ENCODE measurements around the gene RGS6. TPM values are rescaled to one million over a fixed set of nuclear protein-coding genes. Genes with fewer than 3 reads are reported as not detected.

The RGS6 gene
- total and polyA plus RNA-seq, 2 donors (not counting 1 experiment from before 2014, with no cell fraction given) = not detected

DNA sequence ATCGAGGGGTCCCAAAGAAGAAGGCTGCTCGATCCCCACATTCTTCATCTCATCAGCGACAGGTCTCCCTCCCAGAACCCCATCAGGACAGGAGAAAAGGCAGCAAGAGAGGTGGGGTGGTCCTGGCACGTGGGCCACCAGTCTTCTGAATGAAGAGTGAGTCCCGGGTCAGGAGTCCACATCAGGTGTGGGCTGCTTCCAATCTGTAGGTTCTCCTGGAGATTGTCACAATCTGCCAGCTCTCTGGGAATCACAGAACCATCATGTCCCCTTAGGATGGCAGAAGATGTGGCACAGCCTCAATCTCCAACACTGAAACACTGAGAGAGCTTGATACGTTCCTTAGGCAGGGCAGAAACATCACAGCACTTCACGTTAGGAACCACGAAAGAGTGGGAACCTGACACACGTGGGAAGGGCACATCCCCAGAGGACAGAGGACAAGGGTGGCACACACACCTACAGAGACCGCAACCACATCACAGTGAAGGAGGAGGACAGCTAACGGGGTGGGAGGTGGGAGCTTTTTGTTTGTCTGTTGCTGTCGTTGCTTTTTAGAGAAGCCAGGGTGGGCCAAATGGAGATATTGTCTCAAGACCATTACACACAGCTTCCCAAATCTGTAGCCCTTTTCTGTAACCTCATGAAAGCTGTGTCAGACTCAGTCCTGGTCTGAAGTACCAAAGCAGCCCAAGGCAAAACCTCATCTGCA, 677.1 kb downstream of the RGS6 start:
- no peaks in the 10 kb centered on the region for H3K36me3 ChIP-seq (ENCODE audit: control insufficient read depth, insufficient read depth, low read length)
- no peak for TF ChIP-seq EZH2 (IDR thresholded peaks at IDR 0.05; ENCODE audit: low read length, missing control alignments)
- TF ChIP-seq, protein P1, sequence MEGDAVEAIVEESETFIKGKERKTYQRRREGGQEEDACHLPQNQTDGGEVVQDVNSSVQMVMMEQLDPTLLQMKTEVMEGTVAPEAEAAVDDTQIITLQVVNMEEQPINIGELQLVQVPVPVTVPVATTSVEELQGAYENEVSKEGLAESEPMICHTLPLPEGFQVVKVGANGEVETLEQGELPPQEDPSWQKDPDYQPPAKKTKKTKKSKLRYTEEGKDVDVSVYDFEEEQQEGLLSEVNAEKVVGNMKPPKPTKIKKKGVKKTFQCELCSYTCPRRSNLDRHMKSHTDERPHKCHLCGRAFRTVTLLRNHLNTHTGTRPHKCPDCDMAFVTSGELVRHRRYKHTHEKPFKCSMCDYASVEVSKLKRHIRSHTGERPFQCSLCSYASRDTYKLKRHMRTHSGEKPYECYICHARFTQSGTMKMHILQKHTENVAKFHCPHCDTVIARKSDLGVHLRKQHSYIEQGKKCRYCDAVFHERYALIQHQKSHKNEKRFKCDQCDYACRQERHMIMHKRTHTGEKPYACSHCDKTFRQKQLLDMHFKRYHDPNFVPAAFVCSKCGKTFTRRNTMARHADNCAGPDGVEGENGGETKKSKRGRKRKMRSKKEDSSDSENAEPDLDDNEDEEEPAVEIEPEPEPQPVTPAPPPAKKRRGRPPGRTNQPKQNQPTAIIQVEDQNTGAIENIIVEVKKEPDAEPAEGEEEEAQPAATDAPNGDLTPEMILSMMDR (conservative IDR thresholded peaks at IDR 0.05 in 1 of 2, IDR thresholded peaks at IDR 0.05 in 1 of 2; ENCODE audit: low read depth in 1 of 2, low read length in 2 of 2) = no peak
- no peak overlapping the region for H3K4me2 ChIP-seq (ENCODE audit: extremely low read depth, insufficient read depth, low read length)
- no peak overlapping the region for H3K4me3 ChIP-seq (replicated peaks in 1 of 4; ENCODE audit: control extremely low read depth in 1 of 4, insufficient read depth in 1 of 4, low read depth in 3 of 4, low read length in 4 of 4)
- no peaks in the 10 kb centered on the region for H4K20me1 ChIP-seq (ENCODE audit: control insufficient read depth, extremely low read depth, insufficient read depth, low read length)
- no peak overlapping the region for H2AFZ ChIP-seq (ENCODE audit: low read length)
- H3K27ac ChIP-seq (ENCODE audit: insufficient read depth, low read length) = peak overlapping the region; percentile 79
- no peak for DNase-seq (ENCODE audit: low read depth in 2 of 2)
- H3K4me1 ChIP-seq (ENCODE audit: control insufficient read depth, extremely low read depth, insufficient read depth, low read length) = peaks cover 28% of the 10 kb centered on the region
- no peaks in the 10 kb centered on the region for H3K27me3 ChIP-seq (ENCODE audit: control insufficient read depth, insufficient read depth, low read length)
- H3K9me3 ChIP-seq (ENCODE audit: control insufficient read depth, insufficient read depth, low read depth, low read length) = no peaks in the 10 kb centered on the region
- no peaks in the 10 kb centered on the region for H3K79me2 ChIP-seq (ENCODE audit: control insufficient read depth, insufficient read depth, low read length)
- H3K9ac ChIP-seq (ENCODE audit: insufficient read depth, low read length) = no peak overlapping the region

DNA sequence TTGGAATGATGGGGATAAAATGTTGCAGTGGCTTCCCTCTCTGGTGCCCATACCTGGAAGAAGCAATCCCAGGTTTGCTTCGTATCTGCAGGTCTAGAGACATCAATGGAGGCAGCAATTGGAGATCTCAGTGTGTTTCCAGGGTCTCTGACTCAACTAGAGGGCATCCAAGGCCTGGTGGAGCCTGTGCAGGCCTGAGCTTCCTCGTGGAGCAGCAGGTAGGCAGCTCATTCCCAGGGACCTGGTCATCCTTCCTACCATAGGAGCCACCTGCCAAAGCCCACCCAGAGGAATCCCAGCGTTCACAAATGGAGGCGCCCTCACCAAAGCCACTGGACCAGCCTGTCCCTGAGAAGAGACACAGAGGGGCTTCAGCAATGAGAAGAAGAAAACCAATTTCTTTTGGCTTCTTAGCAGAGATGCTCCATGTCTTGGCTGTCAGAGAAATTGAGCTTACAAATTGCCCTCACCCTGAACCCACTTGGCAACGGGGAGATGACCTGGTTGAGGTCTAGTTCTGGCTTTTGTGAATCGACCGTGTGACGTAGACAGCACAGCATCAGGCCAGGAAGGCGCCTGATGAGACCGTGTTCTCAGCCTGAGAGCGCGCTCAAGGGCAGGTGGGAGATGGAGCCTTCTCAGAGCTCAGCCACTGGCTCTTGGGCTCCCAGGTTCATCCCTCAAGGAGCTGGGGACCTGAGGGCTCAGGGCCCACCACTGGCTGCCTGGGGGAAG, 678.0 kb downstream of the RGS6 start:
- H2AFZ ChIP-seq (ENCODE audit: low read length) = no peak overlapping the region
- H3K27ac ChIP-seq (ENCODE audit: insufficient read depth, low read length) = no peak overlapping the region
- H3K9me3 ChIP-seq (ENCODE audit: control insufficient read depth, insufficient read depth, low read depth, low read length) = no peaks in the 10 kb centered on the region
- no peak overlapping the region for H3K4me3 ChIP-seq (replicated peaks in 1 of 4; ENCODE audit: control extremely low read depth in 1 of 4, insufficient read depth in 1 of 4, low read depth in 3 of 4, low read length in 4 of 4)
- DNase-seq (ENCODE audit: low read depth in 2 of 2) = no peak
- no peaks in the 10 kb centered on the region for H3K79me2 ChIP-seq (ENCODE audit: control insufficient read depth, insufficient read depth, low read length)
- no peaks in the 10 kb centered on the region for H3K36me3 ChIP-seq (ENCODE audit: control insufficient read depth, insufficient read depth, low read length)
- H3K27me3 ChIP-seq (ENCODE audit: control insufficient read depth, insufficient read depth, low read length) = no peaks in the 10 kb centered on the region
- no peak overlapping the region for H3K9ac ChIP-seq (ENCODE audit: insufficient read depth, low read length)
- H3K4me1 ChIP-seq (ENCODE audit: control insufficient read depth, extremely low read depth, insufficient read depth, low read length) = peaks cover 29% of the 10 kb centered on the region
- no peak overlapping the region for H3K4me2 ChIP-seq (ENCODE audit: extremely low read depth, insufficient read depth, low read length)
- no peaks in the 10 kb centered on the region for H4K20me1 ChIP-seq (ENCODE audit: control insufficient read depth, extremely low read depth, insufficient read depth, low read length)
- TF ChIP-seq, protein P1 (conservative IDR thresholded peaks at IDR 0.05 in 1 of 2, IDR thresholded peaks at IDR 0.05 in 1 of 2; ENCODE audit: low read depth in 1 of 2, low read length in 2 of 2) = no peak

DNA sequence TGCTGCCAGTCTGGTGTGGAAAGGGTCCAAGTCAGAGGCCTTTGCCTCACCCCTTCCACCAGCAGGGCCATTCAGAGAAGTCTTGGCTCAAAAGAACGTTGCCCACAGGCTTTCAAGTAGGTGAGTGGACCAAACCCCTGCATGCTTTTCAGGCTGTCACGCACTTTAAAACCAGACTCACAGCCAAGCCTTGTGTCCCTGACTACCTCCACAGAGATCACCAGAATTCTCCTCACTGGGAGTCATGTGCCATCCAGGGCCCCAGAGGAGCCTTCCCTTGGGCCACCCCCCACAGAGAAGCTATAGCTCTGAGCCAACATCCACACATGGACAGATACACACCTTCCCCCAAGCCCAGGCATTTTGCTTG, 678.6 kb downstream of the RGS6 start:
- no peaks in the 10 kb centered on the region for H3K9me3 ChIP-seq (ENCODE audit: control insufficient read depth, insufficient read depth, low read depth, low read length)
- TF ChIP-seq EZH2 (IDR thresholded peaks at IDR 0.05; ENCODE audit: low read length, missing control alignments) = no peak
- TF ChIP-seq, protein P1 (conservative IDR thresholded peaks at IDR 0.05 in 1 of 2, IDR thresholded peaks at IDR 0.05 in 1 of 2; ENCODE audit: low read depth in 1 of 2, low read length in 2 of 2) = no peak
- no peaks in the 10 kb centered on the region for H3K27me3 ChIP-seq (ENCODE audit: control insufficient read depth, insufficient read depth, low read length)
- H4K20me1 ChIP-seq (ENCODE audit: control insufficient read depth, extremely low read depth, insufficient read depth, low read length) = no peaks in the 10 kb centered on the region
- H3K4me2 ChIP-seq (ENCODE audit: extremely low read depth, insufficient read depth, low read length) = no peak overlapping the region
- DNase-seq (ENCODE audit: low read depth in 2 of 2) = peak in 1 of 2 donors; percentile 63
- H3K36me3 ChIP-seq (ENCODE audit: control insufficient read depth, insufficient read depth, low read length) = no peaks in the 10 kb centered on the region
- no peak overlapping the region for H3K27ac ChIP-seq (ENCODE audit: insufficient read depth, low read length)
- no peak overlapping the region for H3K9ac ChIP-seq (ENCODE audit: insufficient read depth, low read length)
- H3K79me2 ChIP-seq (ENCODE audit: control insufficient read depth, insufficient read depth, low read length) = no peaks in the 10 kb centered on the region
- no peak overlapping the region for H2AFZ ChIP-seq (ENCODE audit: low read length)
- no peak overlapping the region for H3K4me3 ChIP-seq (replicated peaks in 1 of 4; ENCODE audit: control extremely low read depth in 1 of 4, insufficient read depth in 1 of 4, low read depth in 3 of 4, low read length in 4 of 4)
- peaks cover 32% of the 10 kb centered on the region for H3K4me1 ChIP-seq (ENCODE audit: control insufficient read depth, extremely low read depth, insufficient read depth, low read length)

All from fibroblast of lung (primary cell).